HepG2 (cell line): Measurements from ENCODE around the gene CSMD2.
"Not testable (repeated sequence)": the region's sequence is repeated elsewhere in the genome, so short reads cannot be mapped to it uniquely, and the experiment has no call there.

Source experiments
- CEBPB ChIP-seq: IDR thresholded peaks from 2 replicates; pipeline ENCODE4 v1.6.1; 2011; ENCODE audit warnings: low read depth, low read length, improper control_type of control experiment, borderline replicate concordance
- CREB1 ChIP-seq, 2 experiments: fragments of 450-650 bp in 1 of 2; IDR thresholded peaks; 2 replicates each; pipeline ENCODE4 v1.6.1; 2016 to 2017; ENCODE audit warnings: control low read depth in 1 of 2, mild to moderate bottlenecking in 1 of 2, missing compliant biosample characterization in 1 of 2, missing genetic modification characterization in 1 of 2
- DNMT3B ChIP-seq: conservative IDR thresholded peaks from 2 replicates; pipeline ENCODE4 v1.6.1; 2016; ENCODE audit warnings: missing biosample characterization, control low read depth
- ETS1 ChIP-seq: sonication (generic); formaldehyde crosslinking; IDR thresholded peaks from 2 replicates; pipeline ENCODE4 v1.4.0; 2020; ENCODE audit warnings: missing genetic modification reagents
- HDAC6 ChIP-seq: fragments of 200-600 bp; sonication (generic); IDR thresholded peaks from 2 replicates; pipeline ENCODE4 v1.7.0; 2017; ENCODE audit warnings: mild to moderate bottlenecking, antibody characterized with exemption, low read length, low read depth
- PHF5A ChIP-seq: IDR thresholded peaks from one replicate; pipeline ENCODE4 v1.6.1; 2018; ENCODE audit warnings: low read depth, missing genetic modification reagents; ENCODE audit not compliant: unreplicated experiment
- RBM22 ChIP-seq: fragments of 200-400 bp; formaldehyde crosslinking; optimal IDR thresholded peaks from 2 replicates; pipeline ENCODE3; 2017; ENCODE audit warnings: mild to moderate bottlenecking, low read length, moderate library complexity
- RELA ChIP-seq: sonication (generic); formaldehyde crosslinking; IDR thresholded peaks from 2 replicates; pipeline ENCODE4 v1.4.0; 2020; ENCODE audit warnings: missing genetic modification reagents
- SMAD1 ChIP-seq: sonication (generic); formaldehyde crosslinking; IDR thresholded peaks from 2 replicates; pipeline ENCODE4 v1.4.0; 2020; ENCODE audit warnings: missing genetic modification reagents, low read depth, mild to moderate bottlenecking, borderline replicate concordance
- SP1 ChIP-seq, 2 experiments: fragments of 450-650 bp in 1 of 2; sonication (generic) in 1 of 2; formaldehyde crosslinking in 1 of 2; IDR thresholded peaks; 2 replicates each; pipeline versions ENCODE4 v1.4.0 to v1.6.1; 2016 to 2020; ENCODE audit warnings: missing genetic modification reagents in 1 of 2
- ZNF12 ChIP-seq: sonication (generic); formaldehyde crosslinking; IDR thresholded peaks from 2 replicates; pipeline ENCODE4 v1.5.0; 2020; ENCODE audit warnings: missing genetic modification reagents
- TF ChIP-seq, protein P1 (sequence below): sonication (generic); formaldehyde crosslinking; IDR thresholded peaks from 2 replicates; pipeline ENCODE4 v1.8.0; 2022; ENCODE audit warnings: mild to moderate bottlenecking, missing genetic modification reagents; ENCODE audit not compliant: insufficient replicate concordance
- TF ChIP-seq, protein P2 (sequence below), 2 experiments: sonication (generic) in 1 of 2; formaldehyde crosslinking in 1 of 2; IDR thresholded peaks; 2 replicates each; pipeline versions ENCODE4 v1.4.0 to v1.6.1; 2018 to 2020; ENCODE audit warnings: missing genetic modification reagents in 2 of 2, borderline replicate concordance in 1 of 2, low read depth in 1 of 2, mild to moderate bottlenecking in 1 of 2, missing biosample characterization in 1 of 2

DNA sequence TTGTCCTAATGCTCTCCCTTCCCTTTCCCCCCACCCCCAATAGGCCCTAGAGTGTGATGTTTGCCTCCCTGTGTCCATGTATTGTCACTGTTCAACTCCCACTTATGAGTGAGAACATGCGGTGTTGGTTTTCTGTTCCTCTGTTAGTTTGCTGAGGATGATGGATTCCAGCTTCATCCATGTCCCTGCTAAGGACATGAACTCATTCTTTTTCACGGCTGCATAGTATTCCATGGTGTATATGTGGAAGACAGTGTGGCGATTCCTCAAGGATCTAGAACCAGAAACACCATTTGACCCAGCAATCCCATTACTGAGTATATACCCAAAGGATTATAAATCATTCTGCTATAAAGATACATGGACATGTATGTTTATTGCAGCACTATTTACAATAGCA is 148.7 kb downstream of the CSMD2 start:
- TF ChIP-seq DNMT3B (CRISPR knock-in tag); RELA (CRISPR knock-in tag); SP1 (IDR thresholded peaks at IDR 0.05); SP1 (CRISPR knock-in tag; IDR thresholded peaks at IDR 0.05); CREB1 (IDR thresholded peaks at IDR 0.05); CREB1 (CRISPR knock-in tag; IDR thresholded peaks at IDR 0.05); SMAD1; PHF5A (CRISPR knock-in tag); ZNF12 (CRISPR knock-in tag); HDAC6; ETS1 (CRISPR knock-in tag); RBM22; CEBPB: not testable (repeated sequence)
- TF ChIP-seq, protein P1, sequence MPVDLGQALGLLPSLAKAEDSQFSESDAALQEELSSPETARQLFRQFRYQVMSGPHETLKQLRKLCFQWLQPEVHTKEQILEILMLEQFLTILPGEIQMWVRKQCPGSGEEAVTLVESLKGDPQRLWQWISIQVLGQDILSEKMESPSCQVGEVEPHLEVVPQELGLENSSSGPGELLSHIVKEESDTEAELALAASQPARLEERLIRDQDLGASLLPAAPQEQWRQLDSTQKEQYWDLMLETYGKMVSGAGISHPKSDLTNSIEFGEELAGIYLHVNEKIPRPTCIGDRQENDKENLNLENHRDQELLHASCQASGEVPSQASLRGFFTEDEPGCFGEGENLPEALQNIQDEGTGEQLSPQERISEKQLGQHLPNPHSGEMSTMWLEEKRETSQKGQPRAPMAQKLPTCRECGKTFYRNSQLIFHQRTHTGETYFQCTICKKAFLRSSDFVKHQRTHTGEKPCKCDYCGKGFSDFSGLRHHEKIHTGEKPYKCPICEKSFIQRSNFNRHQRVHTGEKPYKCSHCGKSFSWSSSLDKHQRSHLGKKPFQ (CRISPR knock-in tag) = not testable (repeated sequence)
- TF ChIP-seq, protein P2, sequence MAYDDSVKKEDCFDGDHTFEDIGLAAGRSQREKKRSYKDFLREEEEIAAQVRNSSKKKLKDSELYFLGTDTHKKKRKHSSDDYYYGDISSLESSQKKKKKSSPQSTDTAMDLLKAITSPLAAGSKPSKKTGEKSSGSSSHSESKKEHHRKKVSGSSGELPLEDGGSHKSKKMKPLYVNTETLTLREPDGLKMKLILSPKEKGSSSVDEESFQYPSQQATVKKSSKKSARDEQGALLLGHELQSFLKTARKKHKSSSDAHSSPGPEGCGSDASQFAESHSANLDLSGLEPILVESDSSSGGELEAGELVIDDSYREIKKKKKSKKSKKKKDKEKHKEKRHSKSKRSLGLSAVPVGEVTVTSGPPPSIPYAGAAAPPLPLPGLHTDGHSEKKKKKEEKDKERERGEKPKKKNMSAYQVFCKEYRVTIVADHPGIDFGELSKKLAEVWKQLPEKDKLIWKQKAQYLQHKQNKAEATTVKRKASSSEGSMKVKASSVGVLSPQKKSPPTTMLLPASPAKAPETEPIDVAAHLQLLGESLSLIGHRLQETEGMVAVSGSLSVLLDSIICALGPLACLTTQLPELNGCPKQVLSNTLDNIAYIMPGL (CRISPR knock-in tag; IDR thresholded peaks at IDR 0.05; ENCODE audit: borderline replicate concordance in 1 of 2, low read depth in 1 of 2) = not testable (repeated sequence)
